CD4-positive, alpha-beta T cell treated with Interleukin-4 for 4 hours (primary cell): ENCODE data around the gene CCDC178.

Source experiments
- DNase-seq: peaks from one replicate; pipeline ENCODE4 v3.0.0-alpha.2; 2020

The CCDC178 gene

GRCh38 chr18:32907311-32907585 lies 533.3 kb downstream of the CCDC178 start:
- DNase-seq = no peak

- DNase-seq = no peak
These were observed 533.8 kb downstream of the CCDC178 start for GRCh38 chr18:32906506-32907310.

DNA sequence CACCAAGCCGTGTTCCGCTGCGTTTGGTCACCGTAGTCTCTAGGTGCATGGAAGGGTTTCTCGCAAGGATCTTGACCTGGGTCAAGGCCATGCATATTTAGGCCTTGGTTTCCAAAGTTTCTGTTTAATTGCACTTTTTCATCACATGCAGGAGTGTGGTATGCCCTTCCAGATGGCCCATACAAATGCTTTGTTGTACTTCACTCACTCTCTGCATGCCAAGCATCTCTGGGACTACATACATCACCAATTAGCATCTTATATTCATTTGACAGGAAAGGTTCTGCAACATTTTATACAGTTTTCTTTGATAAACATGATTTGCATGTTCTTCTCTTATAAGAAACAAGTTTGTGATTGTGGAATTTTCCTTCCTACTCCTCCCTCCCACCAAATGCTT lies 534.9 kb downstream of the CCDC178 start:
- no peak for DNase-seq

DNA sequence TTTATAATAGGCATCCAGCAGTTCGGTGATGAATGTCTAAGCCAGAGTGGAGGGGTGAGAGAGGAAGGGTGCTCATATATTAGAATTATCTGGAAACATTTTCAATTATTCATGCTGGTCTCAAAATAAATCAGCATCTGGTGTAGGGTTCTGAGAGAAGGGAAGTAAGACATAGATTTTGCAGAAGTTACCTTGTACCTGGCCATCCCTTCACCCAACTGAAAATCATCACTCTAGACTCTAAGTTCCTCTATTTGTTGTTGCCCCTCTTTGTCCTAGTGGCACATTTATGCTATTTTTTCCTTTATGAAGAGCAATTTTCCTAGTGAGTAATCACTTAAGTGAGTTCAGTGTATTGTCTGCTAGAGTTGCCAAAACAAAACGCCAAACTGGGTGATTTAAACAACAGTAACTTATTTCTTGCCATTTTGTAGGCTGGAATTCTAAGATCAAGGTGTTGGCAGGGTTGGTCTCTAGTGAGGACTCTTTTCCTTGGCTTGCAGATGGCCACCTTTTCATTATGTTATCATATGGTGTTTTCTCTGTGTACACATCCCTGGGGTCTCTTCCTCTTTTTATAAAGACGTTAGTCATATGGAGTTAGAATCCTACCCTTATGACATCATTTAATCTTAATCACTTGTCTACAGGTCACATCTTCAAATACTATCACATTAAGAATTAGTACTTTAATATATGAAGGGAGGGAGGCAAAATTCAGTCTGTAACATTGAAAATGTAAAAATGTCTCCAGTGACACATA lies 537.8 kb downstream of the CCDC178 start:
- DNase-seq = no peak

GRCh38 chr18:32899819-32900218 lies 540.7 kb downstream of the CCDC178 start:
- DNase-seq = no peak

- no peak for DNase-seq
These were observed 543.6 kb downstream of the CCDC178 start for GRCh38 chr18:32896776-32897547.

DNA sequence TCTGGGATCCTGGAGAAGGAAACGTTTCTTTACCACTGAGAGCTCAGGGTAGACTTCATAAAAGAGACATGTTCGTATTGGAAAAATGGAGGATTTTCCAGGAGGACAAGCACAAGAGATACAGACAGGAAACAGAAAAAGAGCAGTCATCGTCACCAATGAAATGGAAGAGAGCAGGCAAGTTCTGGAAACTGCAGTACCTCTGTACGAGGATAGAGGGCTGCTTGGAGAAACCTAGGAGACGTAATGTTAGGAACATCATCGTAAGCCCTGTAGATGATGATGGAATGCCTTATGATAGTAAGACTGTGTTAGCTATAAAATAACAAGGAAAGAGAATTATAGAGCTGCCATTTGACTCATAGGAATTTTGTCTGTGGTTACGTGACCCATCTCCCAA lies 546.6 kb downstream of the CCDC178 start:
- no peak for DNase-seq

DNA sequence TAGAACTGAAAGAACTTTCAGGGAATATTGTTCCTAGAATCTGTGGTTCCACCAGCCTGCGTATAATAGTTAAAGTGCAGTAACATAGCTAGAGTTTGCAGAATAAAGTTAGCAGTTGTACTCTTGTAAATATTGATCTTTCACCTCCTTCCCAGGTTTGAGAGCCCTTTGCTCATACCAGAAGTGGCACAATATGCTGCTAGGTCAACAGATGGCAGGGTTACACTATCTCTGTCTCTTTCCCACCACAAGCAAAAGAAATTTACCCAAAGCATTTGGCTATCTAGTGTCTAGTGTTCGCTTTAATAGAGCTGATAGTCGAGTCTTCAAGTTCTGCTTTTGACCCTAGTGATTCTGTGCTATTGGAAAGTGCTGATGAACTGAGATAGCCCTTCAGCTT lies 548.7 kb downstream of the CCDC178 start:
- no peak for DNase-seq

DNA sequence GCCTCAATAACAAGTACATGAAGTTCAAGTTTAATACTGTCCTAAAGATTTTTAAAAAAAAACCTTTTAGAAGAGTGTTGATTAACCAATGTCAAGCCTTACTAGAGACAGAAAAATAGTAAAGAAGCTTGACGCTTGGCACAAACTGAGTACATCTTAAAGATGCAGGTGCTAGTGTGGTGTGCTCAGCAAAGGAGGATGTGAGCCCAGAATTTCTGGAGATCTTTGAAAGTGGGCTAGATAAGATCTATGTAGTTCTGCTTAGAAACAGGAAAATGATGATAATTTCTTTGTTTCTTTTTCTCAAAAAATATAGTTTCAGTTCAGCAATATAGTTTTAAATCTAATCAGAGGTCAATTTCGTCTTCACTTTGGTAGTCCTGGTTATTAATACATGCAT lies 549.4 kb downstream of the CCDC178 start:
- no peak for DNase-seq

DNA sequence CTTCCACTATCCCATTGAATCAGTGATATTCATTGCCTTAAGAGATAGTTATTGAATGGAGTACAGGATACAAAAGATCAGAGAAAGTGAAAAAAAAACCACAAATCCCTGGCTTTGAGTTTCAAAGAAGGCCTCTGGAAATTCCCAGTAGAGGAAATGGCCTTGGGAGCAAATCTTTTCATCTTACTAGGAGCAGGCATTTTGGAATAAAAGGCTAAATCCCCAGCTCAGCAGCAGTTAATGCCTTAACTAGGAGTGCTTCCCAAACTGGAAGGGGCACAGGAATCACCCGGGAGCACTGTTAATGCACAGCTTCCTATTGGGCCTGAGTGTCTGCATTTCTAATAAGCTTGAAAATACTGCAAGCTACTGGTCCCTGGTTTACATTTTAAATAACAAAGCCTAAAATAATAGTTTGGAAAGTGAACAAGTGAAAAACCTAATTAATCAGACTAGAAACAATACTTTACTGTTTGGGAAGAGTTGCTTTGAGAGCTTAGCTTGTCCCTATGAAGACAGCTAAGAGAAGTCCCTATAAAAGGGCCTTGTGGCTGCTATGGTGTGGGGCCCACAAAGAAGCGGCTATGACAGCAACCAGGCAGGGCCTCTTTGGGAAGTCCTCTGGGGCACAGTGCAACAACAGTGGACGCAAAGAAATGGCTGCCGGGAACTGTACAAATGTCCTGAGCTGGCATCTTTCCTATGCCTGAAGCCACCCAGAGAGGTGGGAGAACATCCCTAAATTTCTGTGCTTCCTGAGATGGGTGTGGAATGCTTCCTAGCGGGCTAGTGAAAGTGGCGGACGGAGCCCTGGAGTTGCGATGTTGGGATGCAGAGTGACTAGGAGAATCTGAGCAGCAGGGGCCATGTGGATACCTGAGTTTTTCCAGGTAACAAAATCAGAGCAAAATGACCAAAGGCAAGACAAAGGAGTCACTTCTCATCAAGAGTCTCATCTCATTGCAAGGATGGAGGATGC lies 550.6 kb downstream of the CCDC178 start:
- no peak for DNase-seq

DNA sequence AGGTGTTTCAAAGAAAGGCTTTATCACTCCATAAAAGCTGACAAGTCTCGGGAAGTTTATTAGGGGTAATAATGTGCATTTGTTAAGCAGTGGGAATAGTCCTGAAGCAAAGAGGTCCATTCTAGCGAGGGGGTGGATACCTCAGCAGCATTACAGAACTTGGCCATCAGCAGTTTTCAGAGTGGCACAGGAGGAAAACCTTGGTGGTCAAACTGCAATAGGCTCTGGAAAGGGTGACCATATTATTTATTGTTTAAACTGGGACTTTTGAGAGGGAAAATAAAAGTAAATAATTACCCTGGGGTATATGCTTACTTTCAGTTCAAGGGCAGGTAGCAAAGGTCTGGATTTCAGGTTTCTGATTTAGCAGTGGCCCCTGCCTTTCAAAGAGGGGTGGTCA lies 552.2 kb downstream of the CCDC178 start:
- DNase-seq = no peak
